ENCODE measurements around the gene USP2.
A peak's percentile ranks its signal among the peaks of the same experiment; 100 is the strongest.

The USP2 gene

DNA sequence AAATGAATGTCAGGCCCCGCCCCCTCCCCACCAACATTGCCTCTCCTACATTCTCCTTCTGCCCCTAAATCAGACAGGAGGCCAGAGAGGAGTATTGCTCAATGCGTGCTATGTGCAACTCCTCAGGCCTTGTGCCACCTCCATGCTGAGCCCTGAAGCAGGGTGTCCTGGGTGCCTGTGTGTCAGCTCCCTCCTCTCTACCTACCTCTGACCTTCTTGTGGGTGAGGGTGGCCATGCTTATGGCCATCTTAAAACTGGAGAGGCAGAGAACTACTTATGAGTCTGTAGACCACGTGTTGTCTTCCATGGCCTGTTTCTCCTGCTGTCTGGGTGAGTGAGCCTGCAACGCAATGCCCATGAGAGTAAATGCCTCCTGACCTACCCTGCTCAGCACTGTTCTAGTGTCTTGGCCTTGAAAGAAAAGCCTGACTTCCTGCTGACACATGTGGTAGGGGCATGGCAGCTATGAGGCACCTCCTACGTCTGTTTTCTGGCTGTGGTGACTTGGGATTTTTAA is 75.1 kb downstream of the USP2 start:
- peak overlapping the region; percentile 51 for H3K27ac Mint-ChIP-seq
- peaks cover 56% of the 10 kb centered on the region for H3K36me3 Mint-ChIP-seq
- peaks cover 18% of the 10 kb centered on the region for H3K4me1 Mint-ChIP-seq
- DNase-seq (ENCODE audit: low spot score in 2 of 2): no peak
- ATAC-seq: peak; percentile 85
- H3K9me3 Mint-ChIP-seq: no peaks in the 10 kb centered on the region
- H3K4me3 Mint-ChIP-seq: no peak overlapping the region

DNA sequence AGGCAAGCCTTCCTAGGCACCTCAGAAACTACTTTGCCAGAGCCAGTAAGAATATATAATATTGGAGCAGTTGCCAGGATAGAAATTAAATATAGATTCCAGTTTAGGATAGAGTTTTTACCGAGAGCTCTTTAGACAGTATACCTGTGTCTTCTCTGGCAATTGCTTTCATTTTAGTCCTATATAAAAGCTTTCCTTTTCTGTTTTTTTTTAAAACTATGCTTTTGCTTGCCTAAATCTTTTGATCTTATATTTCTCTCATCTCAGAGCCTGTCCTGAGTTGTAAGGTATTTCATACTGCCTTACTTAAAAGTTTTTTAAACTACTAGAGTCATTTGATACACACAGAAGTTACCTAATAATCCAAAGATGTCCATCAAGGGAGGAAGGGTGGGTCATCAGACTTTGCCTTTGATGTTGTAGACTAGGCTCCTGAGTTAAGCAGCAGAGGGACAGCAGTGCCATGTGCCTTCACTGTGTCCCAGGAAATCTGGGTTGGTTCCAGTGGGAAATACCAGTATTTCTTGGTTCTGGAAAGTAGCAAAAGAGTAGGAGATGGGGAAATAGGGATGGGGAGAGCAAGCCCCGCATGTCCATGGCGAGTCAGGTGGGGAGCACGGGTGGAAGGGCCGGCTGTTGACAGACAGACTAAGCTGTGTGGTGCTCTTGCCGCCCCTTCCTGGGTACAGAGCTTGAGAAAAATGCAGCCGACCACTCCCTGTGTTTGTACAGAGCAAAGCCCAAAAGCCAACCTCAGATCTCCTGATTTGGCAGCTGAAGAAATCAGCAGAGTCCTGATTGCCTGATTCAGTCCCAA is 75.7 kb downstream of the USP2 start:
- Mint-ChIP-seq H3K9me3 (no peaks in the 10 kb centered on the region), H3K27ac (peak overlapping the region; percentile 56), H3K4me1 (peaks cover 18% of the 10 kb centered on the region), H3K4me3 (no peak overlapping the region), H3K36me3 (peaks cover 58% of the 10 kb centered on the region)
- DNase-seq (ENCODE audit: low spot score in 2 of 2) (no peak), ATAC-seq (no peak)

All from stimulated activated effector memory CD8-positive, alpha-beta T cell treated with anti-CD3 and anti-CD28 coated beads, Interleukin-12 subunit alpha, Interleukin-12 subunit beta, amount 100 ng/mL, for 72 hours (primary cell).